Endothelial cell of umbilical vein (primary cell): ENCODE results near the gene PKNOX2. TPM values are rescaled to one million over a fixed set of nuclear protein-coding genes. Genes with fewer than 3 reads are reported as not detected.

Experiments used
- BruUV-seq: library from RNA; stranded (reverse); fragments of 400-500 nt; replicated peaks from 2 replicates; lab custom pipeline; 2021; lab: Mats Ljungman, UMichigan
- CTCF ChIA-PET: fragments of 300-600, 350-600 bp; sonication (Branson Sonifier 250); formaldehyde crosslinking; loops from one replicate; lab custom pipeline; 2021; ENCODE audit warnings: antibody characterized with exemption, inconsistent platforms; lab: Charles Lee
- POLR2A ChIA-PET: fragments of 300-600, 350-600 bp; sonication (Branson Sonifier 250); formaldehyde crosslinking; loops from one replicate; lab custom pipeline; 2021; ENCODE audit warnings: antibody characterized with exemption, inconsistent platforms; lab: Charles Lee
- DNase-seq: peaks from one replicate; pipeline ENCODE4 v3.0.0-alpha.2; 2011; ENCODE audit warnings: low read depth, low spot score
- FAIRE-seq: peaks from 2 replicates; lab custom pipeline; 2011; peaks lifted over from hg19 to GRCh38; lab: Jason Lieb, UNC
- H2AFZ ChIP-seq: 2 replicates; pipeline ENCODE4 v1.6.0; 2012; ENCODE audit warnings: low read depth, low read length, control low read depth, inconsistent platforms
- H3K27ac ChIP-seq: 2 replicates; pipeline ENCODE4 v1.5.1; 2011; ENCODE audit warnings: low read depth, mild to moderate bottlenecking, control low read depth, low read length, moderate library complexity; ENCODE audit not compliant: insufficient read depth
- H3K27me3 ChIP-seq, 2 experiments: 2 replicates each; pipeline versions ENCODE4 v1.6.0 to v1.6.1; 2011; ENCODE audit warnings: low read length in 2 of 2, mixed read lengths in 1 of 2; ENCODE audit not compliant: control insufficient read depth in 2 of 2, insufficient read depth in 2 of 2
- H3K36me3 ChIP-seq, 2 experiments: 2 replicates in 1 of 2; 3 replicates in 1 of 2; pipeline ENCODE4 v1.5.1; 2011; ENCODE audit warnings: low read length in 2 of 2, mild to moderate bottlenecking in 1 of 2, moderate library complexity in 1 of 2; ENCODE audit not compliant: control insufficient read depth in 2 of 2, insufficient read depth in 2 of 2; ENCODE audit errors: extremely low read depth in 1 of 2
- H3K4me1 ChIP-seq: 3 replicates; pipeline ENCODE4 v1.5.1; 2011; ENCODE audit warnings: mild to moderate bottlenecking, low read length; ENCODE audit not compliant: control insufficient read depth, insufficient read depth; ENCODE audit errors: extremely low read depth
- H3K4me2 ChIP-seq: 2 replicates; pipeline ENCODE4 v1.6.1; 2011; ENCODE audit warnings: low read length, control low read depth, mixed read lengths; ENCODE audit not compliant: insufficient read depth
- H3K4me3 ChIP-seq, 3 experiments: fragments of 200-600 bp in 1 of 3; sonication (generic), shearing (Covaris generic) in 1 of 3; replicated peaks in 1 of 3; 2 replicates each; pipeline ENCODE4 v1.5.1; 2011 to 2016; ENCODE audit warnings: control low read depth in 3 of 3, low read length in 3 of 3, mild to moderate bottlenecking in 2 of 3, inconsistent platforms in 1 of 3, low read depth in 1 of 3, moderate library complexity in 1 of 3; ENCODE audit not compliant: insufficient read depth in 1 of 3
- H3K79me2 ChIP-seq: 2 replicates; pipeline ENCODE4 v1.6.0; 2012; ENCODE audit warnings: low read length, inconsistent platforms; ENCODE audit not compliant: control insufficient read depth, insufficient read depth
- H3K9ac ChIP-seq: replicated peaks from 2 replicates; pipeline ENCODE3; 2011; ENCODE audit warnings: low read length, control low read depth; ENCODE audit not compliant: insufficient read depth; ENCODE audit errors: extremely low read depth
- H3K9me1 ChIP-seq: replicated peaks from 3 replicates; pipeline ENCODE4 v1.6.0; 2011; ENCODE audit warnings: mild to moderate bottlenecking, low read length; ENCODE audit not compliant: control insufficient read depth, insufficient read depth; ENCODE audit errors: extremely low read depth
- H3K9me3 ChIP-seq: replicated peaks from 2 replicates; pipeline ENCODE4 v1.5.1; 2012; ENCODE audit warnings: low read length, inconsistent platforms; ENCODE audit not compliant: control insufficient read depth, insufficient read depth
- H4K20me1 ChIP-seq: replicated peaks from 2 replicates; pipeline ENCODE3; 2011; ENCODE audit warnings: mild to moderate bottlenecking, low read length; ENCODE audit not compliant: control insufficient read depth, insufficient read depth; ENCODE audit errors: extremely low read depth
- EZH2 ChIP-seq: IDR thresholded peaks from 2 replicates; pipeline ENCODE4 v1.6.1; 2012; ENCODE audit warnings: borderline replicate concordance, low read depth, mild to moderate bottlenecking, moderate library complexity, low read length, inconsistent platforms; ENCODE audit not compliant: severe bottlenecking
- FOS ChIP-seq: IDR thresholded peaks from 2 replicates; pipeline ENCODE4 v1.6.1; 2011; ENCODE audit warnings: mild to moderate bottlenecking, low read length, moderate library complexity, borderline replicate concordance; ENCODE audit not compliant: insufficient read depth
- GATA2 ChIP-seq: IDR thresholded peaks from 2 replicates; pipeline ENCODE4 v1.7.0; 2011; ENCODE audit warnings: low read depth, mild to moderate bottlenecking, moderate library complexity, mixed read lengths, low read length; ENCODE audit not compliant: insufficient read length, insufficient read depth
- JUN ChIP-seq: IDR thresholded peaks from 2 replicates; pipeline ENCODE4 v1.6.1; 2011; ENCODE audit warnings: borderline replicate concordance, low read depth; ENCODE audit not compliant: insufficient read length, insufficient read depth
- MAX ChIP-seq: IDR thresholded peaks from 2 replicates; pipeline ENCODE4 v1.6.1; 2011; ENCODE audit not compliant: insufficient read depth, insufficient read length
- MYC ChIP-seq: IDR thresholded peaks from one replicate; pipeline ENCODE4 v1.6.1; 2011; ENCODE audit warnings: mild to moderate bottlenecking, low read depth, low read length
- POLR2A ChIP-seq: IDR thresholded peaks from 2 replicates; pipeline ENCODE4 v1.6.1; 2012; ENCODE audit warnings: low read depth, mild to moderate bottlenecking, control low read depth, low read length
- POLR2AphosphoS5 ChIP-seq: IDR thresholded peaks from 2 replicates; pipeline ENCODE4 v1.6.1; 2012; ENCODE audit warnings: low read depth, mild to moderate bottlenecking, control low read depth, low read length, moderate library complexity; ENCODE audit not compliant: insufficient read depth
- dilution Hi-C: fragments of 300-500 bp; cut with MboI; formaldehyde crosslinking; loops from one replicate; pipeline ENCODE4 v1.15.0; 2019; ENCODE audit warnings: low sequenced_read_pairs; ENCODE audit not compliant: extremely low pct_ligation_motif_present
- intact Hi-C: fragments of 100-400 bp; cut with micrococcal nuclease; formaldehyde crosslinking; loops from one replicate; pipeline ENCODE4 v1.10.0; 2022
- polyA plus RNA-seq, 4 experiments: library from polyadenylated mRNA; depleted of rRNA in 3 of 4; stranded (reverse) in 3 of 4; unstranded in 1 of 4; fragments of >200 nt; gene quantifications; 2 replicates each; pipeline versions ENCODE4 v1.2.1 to v1.2.3, GENCODE V29; 2011 to 2012; ENCODE audit warnings: missing spikeins in 1 of 4
- total RNA-seq: library from RNA; stranded (reverse); gene quantifications from 2 replicates; pipeline ENCODE4 v1.2.3, GENCODE V29; 2021
- TF ChIP-seq, protein P1 (sequence below), 2 donors: IDR thresholded peaks; 1 replicate in 1 of 2; 2 replicates in 1 of 2; pipeline ENCODE4 v1.5.1; 2011; ENCODE audit warnings: low read length in 2 of 2, mild to moderate bottlenecking in 2 of 2, moderate library complexity in 2 of 2, control low read depth in 1 of 2, inconsistent platforms in 1 of 2, low read depth in 1 of 2; ENCODE audit not compliant: insufficient read depth in 1 of 2; ENCODE audit errors: extremely low read depth in 1 of 2

Gene PKNOX2
- total and polyA plus RNA-seq, 2 donors (not counting 3 experiments of a cell fraction or from before 2014, with no cell fraction given), result 0.11 to 0.91 TPM

- Histone ChIP-seq H3K4me3 (no peak overlapping the region), H3K4me1 (no peaks in the 10 kb centered on the region), H3K4me2 (no peak overlapping the region), H2AFZ (no peak overlapping the region), H3K27me3 (peaks cover 5 to 10% of the 10 kb centered on the region in 2 experiments), H3K9me3 (no peaks in the 10 kb centered on the region), H3K36me3 (no peaks in the 10 kb centered on the region), H4K20me1 (no peaks in the 10 kb centered on the region), H3K9me1 (no peaks in the 10 kb centered on the region), H3K9ac (no peak overlapping the region), H3K27ac (no peak overlapping the region), H3K79me2 (no peaks in the 10 kb centered on the region)
- TF ChIP-seq GATA2 (no peak), FOS (no peak), JUN (no peak), POLR2AphosphoS5 (no peak), EZH2 (no peak), POLR2A (no peak), MAX (no peak), MYC (no peak)
- TF ChIP-seq, protein P1, sequence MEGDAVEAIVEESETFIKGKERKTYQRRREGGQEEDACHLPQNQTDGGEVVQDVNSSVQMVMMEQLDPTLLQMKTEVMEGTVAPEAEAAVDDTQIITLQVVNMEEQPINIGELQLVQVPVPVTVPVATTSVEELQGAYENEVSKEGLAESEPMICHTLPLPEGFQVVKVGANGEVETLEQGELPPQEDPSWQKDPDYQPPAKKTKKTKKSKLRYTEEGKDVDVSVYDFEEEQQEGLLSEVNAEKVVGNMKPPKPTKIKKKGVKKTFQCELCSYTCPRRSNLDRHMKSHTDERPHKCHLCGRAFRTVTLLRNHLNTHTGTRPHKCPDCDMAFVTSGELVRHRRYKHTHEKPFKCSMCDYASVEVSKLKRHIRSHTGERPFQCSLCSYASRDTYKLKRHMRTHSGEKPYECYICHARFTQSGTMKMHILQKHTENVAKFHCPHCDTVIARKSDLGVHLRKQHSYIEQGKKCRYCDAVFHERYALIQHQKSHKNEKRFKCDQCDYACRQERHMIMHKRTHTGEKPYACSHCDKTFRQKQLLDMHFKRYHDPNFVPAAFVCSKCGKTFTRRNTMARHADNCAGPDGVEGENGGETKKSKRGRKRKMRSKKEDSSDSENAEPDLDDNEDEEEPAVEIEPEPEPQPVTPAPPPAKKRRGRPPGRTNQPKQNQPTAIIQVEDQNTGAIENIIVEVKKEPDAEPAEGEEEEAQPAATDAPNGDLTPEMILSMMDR (IDR thresholded peaks at IDR 0.05; ENCODE audit: extremely low read depth in 1 of 2, insufficient read depth in 1 of 2, low read depth in 1 of 2, low read length in 2 of 2), result no peak
- POLR2A ChIA-PET, result no interaction called here
- intact Hi-C loops, result no loop called here
- no TSS peak for BruUV-seq
- DNase-seq, result no peak
- dilution Hi-C loops, result no loop called here
- FAIRE-seq, result no peak
- CTCF ChIA-PET, result interaction anchor here (0.7 to 6.9 kb wide), 6 partner anchors 15 to 251 kb away, joined by 3 to 188 read pairs (median 4); partner anchors contain the start of gene PKNOX2
Observed at GRCh38 chr11:125342281-125342930, 177.9 kb downstream of the PKNOX2 start.
